Activated naive CD4-positive, alpha-beta T cell treated with anti-CD3 and anti-CD28 coated beads, Interleukin-2, amount 50 U/mL, for 16 hours (primary cell): Measurements from ENCODE around the gene CCNYL1.
"Not testable (repeated sequence)": the region's sequence is repeated elsewhere in the genome, so short reads cannot be mapped to it uniquely, and the experiment has no call there.

ENCODE experiments used
- DNase-seq: peaks from one replicate; pipeline ENCODE4 v3.0.0-alpha.2; 2020

Gene CCNYL1

GRCh38 chr2:207710814-207711740 is at the start of gene CCNYL1:
Gene CCNYL1 (plus strand): TSS chr2:207711640. CDS start chr2:207711897, 257 bp downstream.
- peak; percentile 98 for DNase-seq

DNA sequence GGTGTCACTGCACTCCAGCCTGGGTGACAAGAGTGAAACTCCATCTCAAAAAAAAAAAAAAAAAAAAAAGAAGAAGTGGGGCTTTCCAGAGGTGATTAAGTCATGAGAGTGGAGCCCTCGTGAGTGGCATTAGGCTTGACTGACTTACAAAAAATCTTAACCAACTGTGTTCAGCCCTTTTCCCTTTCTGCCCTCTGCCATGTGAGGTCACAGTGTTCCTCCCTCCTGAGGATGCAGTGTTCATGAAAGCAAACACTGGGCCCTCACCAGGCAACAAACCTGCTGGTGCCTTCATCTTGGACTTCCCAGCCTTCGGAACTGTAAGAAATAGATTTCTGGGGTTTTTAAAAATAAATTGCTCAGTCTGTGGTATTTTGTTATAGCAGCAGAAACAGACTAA is 49.2 kb upstream of the CCNYL1 start:
- no peak for DNase-seq

- DNase-seq, result no peak
Observed at GRCh38 chr2:207663870-207664545, 47.4 kb upstream of the CCNYL1 start.

GRCh38 chr2:207670887-207671286 is 40.6 kb upstream of the CCNYL1 start:
- no peak for DNase-seq

- no peak for DNase-seq
Observed at GRCh38 chr2:207673431-207673830, 38.0 kb upstream of the CCNYL1 start.

- no peak for DNase-seq
Observed at GRCh38 chr2:207674266-207674774, 37.1 kb upstream of the CCNYL1 start.

DNA sequence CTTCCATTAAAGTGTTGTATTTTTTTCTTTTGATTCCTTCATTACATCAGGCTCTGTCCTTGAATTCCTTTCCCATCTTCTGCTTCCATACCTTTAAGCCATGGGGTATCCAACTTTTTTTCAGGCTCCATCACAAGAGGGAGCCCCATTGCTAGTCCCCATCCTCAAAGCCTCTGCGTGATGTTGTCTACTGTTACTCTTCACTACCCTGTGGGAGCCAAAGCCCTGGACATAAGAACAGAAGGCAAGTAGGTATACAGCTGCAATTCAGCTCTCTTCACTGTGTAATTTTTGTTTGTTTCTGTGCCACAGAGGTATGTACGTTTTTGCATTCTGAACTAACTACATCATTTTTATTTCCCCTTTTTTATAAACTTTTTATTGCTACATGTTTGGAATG is 36.6 kb upstream of the CCNYL1 start:
- DNase-seq, result no peak

- DNase-seq, result no peak
Observed at GRCh38 chr2:207676827-207677354, 34.5 kb upstream of the CCNYL1 start.

- no peak for DNase-seq
Observed at GRCh38 chr2:207681431-207681830, 30.0 kb upstream of the CCNYL1 start.

DNA sequence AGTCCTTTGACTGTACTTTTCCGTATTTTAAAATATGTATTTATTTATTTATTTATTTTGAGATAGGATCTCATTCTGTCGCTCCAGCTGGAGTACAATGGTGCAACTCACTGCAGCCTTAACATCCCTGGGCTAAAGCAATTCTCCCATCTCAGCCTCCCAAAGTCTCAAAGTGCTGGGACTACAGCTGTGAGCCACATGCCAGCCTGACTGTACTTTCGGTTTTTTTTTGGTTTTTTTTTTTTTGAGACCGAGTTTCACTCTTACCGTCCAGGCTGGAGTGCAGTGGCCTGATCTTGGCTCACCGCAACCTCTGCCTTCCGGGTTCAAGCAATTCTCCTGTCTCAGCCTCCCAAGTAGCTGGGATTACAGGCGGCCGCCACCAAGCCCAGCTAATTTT is 28.9 kb upstream of the CCNYL1 start:
- DNase-seq, result no peak

- no peak for DNase-seq
Observed at GRCh38 chr2:207683438-207683837, 28.0 kb upstream of the CCNYL1 start.

GRCh38 chr2:207683879-207684627 is 27.4 kb upstream of the CCNYL1 start:
- DNase-seq, result no peak

- no peak for DNase-seq
Observed at GRCh38 chr2:207686812-207687211, 24.6 kb upstream of the CCNYL1 start.

DNA sequence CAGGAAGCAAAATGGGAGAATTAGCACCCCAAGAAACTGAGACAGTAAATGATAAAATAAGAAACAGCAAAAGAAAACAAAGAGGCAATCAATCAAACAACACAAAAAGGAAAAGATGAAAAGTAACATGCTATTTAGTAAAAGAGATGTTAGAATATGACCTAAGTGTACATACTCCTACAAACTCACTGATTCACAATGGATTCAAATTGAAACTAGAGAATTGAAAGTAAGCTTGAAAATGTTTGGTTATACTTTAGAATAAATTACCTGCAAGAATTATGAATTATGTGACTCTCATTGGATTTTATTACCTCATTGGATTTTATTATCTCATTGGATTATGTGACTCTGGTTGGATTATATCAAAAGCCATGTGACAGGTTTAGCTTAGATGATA is 22.8 kb upstream of the CCNYL1 start:
- no peak for DNase-seq

GRCh38 chr2:207690845-207691461 is 20.5 kb upstream of the CCNYL1 start:
- not testable (repeated sequence) for DNase-seq

DNA sequence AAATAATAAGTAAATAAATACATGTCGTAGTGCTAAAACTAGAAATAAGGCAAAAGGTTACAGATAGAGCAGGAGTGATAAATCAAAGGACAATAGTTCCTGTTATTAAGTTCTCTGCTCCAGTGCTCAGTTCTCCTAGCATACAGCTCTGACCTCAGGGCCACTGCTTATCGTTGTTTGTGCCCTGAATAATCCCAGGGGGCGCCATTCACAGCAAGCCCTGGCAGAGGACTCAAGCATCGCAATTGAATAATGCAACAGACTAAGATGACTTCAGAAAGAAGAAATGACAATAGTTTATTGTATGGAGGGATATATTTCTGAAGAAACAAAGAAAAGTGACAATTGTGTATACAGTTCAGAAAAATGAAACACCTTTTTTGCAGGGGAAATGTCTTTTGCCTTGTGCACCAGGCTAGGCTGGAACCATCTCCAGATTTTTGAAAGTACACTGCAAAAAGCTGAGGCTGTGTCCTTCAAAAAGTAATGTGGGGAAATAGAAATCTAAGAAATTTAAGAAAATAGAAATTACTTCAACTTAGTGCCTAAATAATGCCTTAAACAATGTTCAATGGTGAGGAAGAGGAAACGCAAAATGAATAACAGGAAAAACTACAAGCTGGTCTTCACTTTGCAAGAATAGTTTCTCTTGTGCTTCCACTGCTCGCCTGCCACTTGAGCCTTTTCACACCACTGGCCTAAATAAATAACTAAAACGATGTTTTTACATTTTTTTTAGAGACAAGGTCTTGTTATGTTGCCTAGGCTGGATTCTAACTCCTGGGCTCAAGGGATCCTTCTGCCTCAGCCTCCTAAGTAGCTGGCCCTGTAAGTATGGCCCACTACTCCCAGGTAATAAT is 19.0 kb upstream of the CCNYL1 start:
- DNase-seq, result peak; percentile 47

- DNase-seq, result no peak
Observed at GRCh38 chr2:207693641-207694249, 17.7 kb upstream of the CCNYL1 start.

DNA sequence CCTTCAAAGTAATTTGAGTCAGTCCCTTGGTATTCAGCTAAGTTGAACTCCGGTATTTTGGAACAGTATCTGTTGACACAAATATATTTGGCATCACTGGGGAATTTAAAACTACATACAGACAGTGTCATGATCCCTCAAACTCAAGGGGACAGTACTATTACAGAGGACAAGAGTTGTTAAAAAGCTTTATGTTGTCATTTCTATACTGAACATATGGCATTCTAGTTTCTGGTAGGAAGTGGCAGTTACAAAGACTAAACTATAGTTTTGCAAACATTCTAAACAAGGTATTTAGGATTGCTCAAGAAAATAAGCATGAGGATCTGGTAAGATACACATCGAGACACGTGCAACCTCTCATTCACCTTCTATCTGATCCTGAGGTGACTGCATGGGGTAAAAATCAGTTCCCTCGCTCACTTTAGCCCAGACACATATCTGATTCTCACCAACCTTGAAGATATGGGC is 16.6 kb upstream of the CCNYL1 start:
- DNase-seq, result no peak

- no peak for DNase-seq
Observed at GRCh38 chr2:207695293-207695692, 16.1 kb upstream of the CCNYL1 start.

DNA sequence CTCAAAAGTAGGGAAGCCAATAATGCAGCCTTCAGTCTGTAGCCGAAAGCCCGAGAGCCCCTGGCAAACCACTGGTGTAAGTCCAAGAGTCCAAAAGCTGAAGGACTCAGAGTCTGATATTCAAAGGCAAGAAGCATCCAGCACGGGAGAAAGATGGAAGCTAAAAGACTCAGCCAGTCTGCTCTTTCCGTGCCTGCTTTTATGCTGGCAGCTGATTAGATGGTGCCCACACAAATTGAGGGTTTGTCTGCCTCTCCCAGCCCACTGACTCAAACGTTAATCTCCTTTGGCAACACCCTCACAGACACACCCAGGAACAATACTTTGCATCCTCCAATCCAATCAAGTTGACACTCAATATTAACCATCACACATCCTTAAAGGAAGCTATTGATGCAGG is 14.5 kb upstream of the CCNYL1 start:
- DNase-seq, result not testable (repeated sequence)

GRCh38 chr2:207697411-207697810 is 14.0 kb upstream of the CCNYL1 start:
- no peak for DNase-seq
